ENCODE measurements around the gene NCOA7. TPM values are rescaled to one million over a fixed set of nuclear protein-coding genes. Genes with fewer than 3 reads are reported as not detected.

Gene NCOA7
- total and polyA plus RNA-seq, 10 of the 15 experiments (the other 5 are each of a cell fraction or from before 2014, with no cell fraction given) = 18.9 to 50.3 (median 34.2) TPM

- TF ChIP-seq IKZF1 (conservative IDR thresholded peaks at IDR 0.05) (peak; percentile 43; the same call in 1 of the 2 replicates), DPF2 (IDR thresholded peaks at IDR 0.05) (0 out of 2 replicates have a peak, but pooled peaks have one; percentile 39), NKRF (conservative IDR thresholded peaks at IDR 0.05) (no peak), MAX (IDR thresholded peaks at IDR 0.05; ENCODE audit: low read depth, low read length) (no peak), HCFC1 (IDR thresholded peaks at IDR 0.05; ENCODE audit: low read length) (no peak), CBFB (IDR thresholded peaks at IDR 0.05; ENCODE audit: low read depth) (peak; percentile 45; the same call in 1 of the 2 replicates), NR2C1 (IDR thresholded peaks at IDR 0.05) (no peak), NBN (IDR thresholded peaks at IDR 0.05) (0 out of 2 replicates have a peak, but pooled peaks have one; percentile 22), GATAD2B (conservative IDR thresholded peaks at IDR 0.05; ENCODE audit: low read depth) (no peak), ZZZ3 (IDR thresholded peaks at IDR 0.05; ENCODE audit: control insufficient read depth, insufficient read length, low read depth) (no peak), NR2C2 (IDR thresholded peaks at IDR 0.05; ENCODE audit: borderline replicate concordance, control insufficient read depth, insufficient read length, low read depth) (no peak), NFIC (IDR thresholded peaks at IDR 0.05; ENCODE audit: low read depth, low read length) (peak; percentile 59; the same call in 1 of the 2 replicates), BCL11A (IDR thresholded peaks at IDR 0.05; ENCODE audit: low read depth, low read length) (peak; percentile 66), MEF2A (IDR thresholded peaks at IDR 0.05; ENCODE audit: insufficient read depth, low read depth, low read length) (0 out of 2 replicates have a peak, but pooled peaks have one; percentile 42), ASH2L (IDR thresholded peaks at IDR 0.05; ENCODE audit: borderline replicate concordance, low read depth) (no peak), IKZF2 (IDR thresholded peaks at IDR 0.05) (peak; percentile 63 to 68; a peak in 3 of 4 replicates), NFYA (IDR thresholded peaks at IDR 0.05; ENCODE audit: borderline replicate concordance, low read depth, low read length) (no peak), TCF12 (IDR thresholded peaks at IDR 0.05; ENCODE audit: low read depth, low read length) (no peak), E2F4 (IDR thresholded peaks at IDR 0.05; ENCODE audit: low read depth, low read length) (no peak), EED (IDR thresholded peaks at IDR 0.05; ENCODE audit: low read depth) (peak; percentile 57; the same call in 1 of the 2 replicates), NFYB (IDR thresholded peaks at IDR 0.05; ENCODE audit: insufficient read depth, low read depth, low read length) (0 out of 2 replicates have a peak, but pooled peaks have one; percentile 19), MTA2 (IDR thresholded peaks at IDR 0.05; ENCODE audit: low read depth) (peak; percentile 40; the same call in 1 of the 2 replicates), MXI1 (IDR thresholded peaks at IDR 0.05; ENCODE audit: low read depth, low read length) (no peak)
- TF ChIP-seq, protein P1, sequence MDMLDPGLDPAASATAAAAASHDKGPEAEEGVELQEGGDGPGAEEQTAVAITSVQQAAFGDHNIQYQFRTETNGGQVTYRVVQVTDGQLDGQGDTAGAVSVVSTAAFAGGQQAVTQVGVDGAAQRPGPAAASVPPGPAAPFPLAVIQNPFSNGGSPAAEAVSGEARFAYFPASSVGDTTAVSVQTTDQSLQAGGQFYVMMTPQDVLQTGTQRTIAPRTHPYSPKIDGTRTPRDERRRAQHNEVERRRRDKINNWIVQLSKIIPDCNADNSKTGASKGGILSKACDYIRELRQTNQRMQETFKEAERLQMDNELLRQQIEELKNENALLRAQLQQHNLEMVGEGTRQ (IDR thresholded peaks at IDR 0.05; ENCODE audit: borderline replicate concordance, low read depth, low read length) = no peak
- TF ChIP-seq, protein P2, sequence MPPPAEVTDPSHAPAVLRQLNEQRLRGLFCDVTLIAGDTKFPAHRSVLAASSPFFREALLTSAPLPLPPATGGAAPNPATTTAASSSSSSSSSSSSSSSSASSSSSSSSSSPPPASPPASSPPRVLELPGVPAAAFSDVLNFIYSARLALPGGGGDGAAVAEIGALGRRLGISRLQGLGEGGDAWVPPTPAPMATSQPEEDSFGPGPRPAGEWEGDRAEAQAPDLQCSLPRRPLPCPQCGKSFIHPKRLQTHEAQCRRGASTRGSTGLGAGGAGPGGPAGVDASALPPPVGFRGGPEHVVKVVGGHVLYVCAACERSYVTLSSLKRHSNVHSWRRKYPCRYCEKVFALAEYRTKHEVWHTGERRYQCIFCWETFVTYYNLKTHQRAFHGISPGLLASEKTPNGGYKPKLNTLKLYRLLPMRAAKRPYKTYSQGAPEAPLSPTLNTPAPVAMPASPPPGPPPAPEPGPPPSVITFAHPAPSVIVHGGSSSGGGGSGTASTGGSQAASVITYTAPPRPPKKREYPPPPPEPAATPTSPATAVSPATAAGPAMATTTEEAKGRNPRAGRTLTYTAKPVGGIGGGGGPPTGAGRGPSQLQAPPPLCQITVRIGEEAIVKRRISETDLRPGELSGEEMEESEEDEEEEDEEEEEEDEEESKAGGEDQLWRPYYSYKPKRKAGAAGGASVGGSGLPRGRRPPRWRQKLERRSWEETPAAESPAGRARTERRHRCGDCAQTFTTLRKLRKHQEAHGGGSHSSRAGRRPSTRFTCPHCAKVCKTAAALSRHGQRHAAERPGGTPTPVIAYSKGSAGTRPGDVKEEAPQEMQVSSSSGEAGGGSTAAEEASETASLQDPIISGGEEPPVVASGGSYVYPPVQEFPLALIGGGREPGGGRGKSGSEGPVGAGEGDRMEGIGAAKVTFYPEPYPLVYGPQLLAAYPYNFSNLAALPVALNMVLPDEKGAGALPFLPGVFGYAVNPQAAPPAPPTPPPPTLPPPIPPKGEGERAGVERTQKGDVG (CRISPR knock-in tag; IDR thresholded peaks at IDR 0.05) = no peak
These were observed 114.1 kb downstream of the NCOA7 start (continued) for GRCh38 chr6:125904871-125905270.

All from GM12878 (cell line).